Stimulated activated CD4-positive, alpha-beta T cell treated with anti-CD3 and anti-CD28 coated beads, Interleukin-2, amount 100 ng/mL, for 48 hours (primary cell): ENCODE data around the gene AGXT.

Source experiments
- DNase-seq, 2 donors: peaks; one replicate each; pipeline ENCODE4 v3.0.0-alpha.2; 2020

Gene AGXT

DNA sequence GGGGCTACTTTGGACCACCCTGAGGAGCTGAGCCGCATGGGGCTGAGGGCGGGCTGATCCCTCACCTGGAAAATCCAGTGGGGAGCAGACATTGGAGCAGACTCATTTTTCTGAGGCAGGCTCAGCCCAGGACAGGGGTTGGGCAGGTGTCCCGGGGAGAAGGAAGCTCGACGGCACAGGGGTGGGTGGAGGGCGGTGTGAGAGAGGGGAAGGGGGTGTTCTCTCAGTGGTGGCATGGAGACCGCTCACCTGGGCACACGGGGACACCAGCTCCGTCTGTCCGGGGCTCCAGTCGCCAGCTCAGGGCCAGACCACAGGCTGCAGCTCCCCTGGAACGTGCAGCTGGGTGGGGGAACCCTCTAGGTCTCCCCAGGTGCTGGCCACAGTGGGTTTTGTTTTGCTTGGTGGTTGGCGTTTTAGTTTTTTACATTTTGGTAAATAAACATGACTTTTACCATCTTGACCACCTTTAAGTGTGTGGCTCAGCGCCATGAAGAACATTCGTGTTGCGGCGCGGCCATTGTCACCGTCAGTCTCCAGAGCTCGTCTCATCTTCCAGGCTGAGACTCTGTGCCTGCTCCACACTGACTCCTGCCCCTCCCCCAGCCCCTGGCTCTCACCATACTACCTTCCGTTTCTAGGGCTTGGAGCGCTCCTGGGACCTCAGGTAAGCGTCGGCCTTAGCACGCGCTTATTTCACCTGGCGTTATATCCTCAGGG is 31.7 kb downstream of the AGXT start:
- DNase-seq = no peak

DNA sequence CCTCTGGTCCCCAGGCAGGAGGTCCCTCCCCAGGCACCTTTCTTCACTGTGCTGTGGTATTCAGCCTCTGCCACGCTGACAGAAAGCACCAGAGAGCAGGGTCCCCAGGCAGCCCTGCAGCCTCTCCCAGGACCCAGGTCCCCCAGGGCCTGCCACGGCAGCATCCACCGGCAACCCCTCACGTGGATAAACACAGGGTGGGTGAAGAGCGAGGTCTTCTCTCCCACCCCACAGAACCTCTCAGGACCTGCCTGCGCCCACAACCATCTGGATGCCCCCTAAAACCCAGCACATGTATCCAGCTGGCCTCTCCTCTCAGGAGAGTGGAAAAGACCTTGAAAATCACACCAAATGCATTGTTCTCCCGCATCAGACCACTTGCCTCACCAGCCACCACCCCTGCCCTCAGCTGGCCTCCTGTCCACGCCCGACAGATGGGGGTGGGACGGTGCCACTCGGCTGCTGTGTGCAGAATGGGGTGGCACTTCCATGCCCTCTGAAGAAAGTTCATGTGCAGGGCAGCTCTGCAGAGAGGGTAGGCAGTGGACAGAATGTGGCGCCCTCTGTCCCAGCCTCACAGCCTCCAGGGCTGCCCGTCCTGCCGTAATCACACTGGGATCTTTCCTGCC is 33.5 kb downstream of the AGXT start:
- no peak for DNase-seq

DNA sequence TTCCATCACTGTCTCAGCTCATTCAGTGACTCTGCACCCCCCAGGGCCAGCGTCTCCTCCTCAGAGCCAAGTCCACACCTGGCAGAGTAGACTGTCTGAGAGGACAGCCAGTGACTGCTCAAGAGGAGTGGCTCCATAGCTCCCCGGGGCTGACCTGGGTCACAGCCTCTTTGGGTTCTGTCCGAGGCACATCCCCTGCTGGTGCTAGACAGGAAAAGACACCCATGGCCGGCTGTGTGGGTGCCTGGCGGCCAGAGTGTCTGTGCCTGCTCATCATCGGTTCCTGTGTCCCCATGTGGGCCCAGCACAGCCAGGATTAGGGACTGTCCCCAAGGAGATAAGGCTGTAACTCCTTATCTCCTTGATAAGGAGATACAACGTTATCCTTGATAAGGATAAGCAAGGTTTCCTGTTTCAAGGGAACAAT is 34.0 kb downstream of the AGXT start:
- DNase-seq = no peak

DNA sequence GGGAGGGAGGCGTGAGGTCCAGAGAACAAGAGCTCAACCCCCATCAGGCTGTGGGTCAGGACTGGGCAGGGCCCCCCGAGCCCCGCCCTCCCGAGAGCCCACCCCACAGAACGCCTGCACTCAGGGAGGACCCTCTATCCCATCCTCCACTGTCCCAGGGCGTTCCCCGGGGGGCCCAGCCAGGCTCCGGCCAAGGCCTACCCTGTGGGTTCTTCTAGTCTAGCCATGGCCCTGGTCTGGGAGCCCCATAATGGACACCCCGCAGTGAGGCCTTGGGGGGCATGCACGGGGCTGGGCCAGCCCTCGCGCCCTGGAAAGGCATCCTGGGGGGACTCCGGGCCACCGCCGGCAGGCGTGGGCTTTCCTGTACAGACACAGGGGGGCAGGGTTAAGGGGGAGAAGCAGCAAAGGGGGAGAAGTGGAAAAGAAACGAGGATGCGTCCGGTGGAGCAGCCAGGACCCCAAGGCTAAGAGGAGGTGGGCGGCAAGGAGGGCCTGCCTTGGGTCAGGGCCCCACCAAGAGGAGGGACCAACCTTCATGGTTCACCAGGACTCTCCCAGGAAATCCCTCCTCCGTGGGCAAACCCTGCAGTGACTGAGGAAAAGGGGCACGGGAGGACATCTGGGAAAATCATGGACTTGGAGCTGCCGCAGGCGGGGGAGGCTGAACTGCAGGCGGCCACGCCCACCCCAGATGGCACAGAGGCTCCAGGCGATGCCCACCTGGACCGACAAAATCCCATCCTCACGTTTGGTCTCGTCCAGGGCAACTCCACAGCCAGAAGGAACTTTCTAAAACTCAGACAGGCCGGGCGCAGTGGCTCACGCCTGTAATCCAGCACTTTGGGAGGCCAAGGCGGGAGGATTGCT is 34.8 kb downstream of the AGXT start:
- no peak for DNase-seq

DNA sequence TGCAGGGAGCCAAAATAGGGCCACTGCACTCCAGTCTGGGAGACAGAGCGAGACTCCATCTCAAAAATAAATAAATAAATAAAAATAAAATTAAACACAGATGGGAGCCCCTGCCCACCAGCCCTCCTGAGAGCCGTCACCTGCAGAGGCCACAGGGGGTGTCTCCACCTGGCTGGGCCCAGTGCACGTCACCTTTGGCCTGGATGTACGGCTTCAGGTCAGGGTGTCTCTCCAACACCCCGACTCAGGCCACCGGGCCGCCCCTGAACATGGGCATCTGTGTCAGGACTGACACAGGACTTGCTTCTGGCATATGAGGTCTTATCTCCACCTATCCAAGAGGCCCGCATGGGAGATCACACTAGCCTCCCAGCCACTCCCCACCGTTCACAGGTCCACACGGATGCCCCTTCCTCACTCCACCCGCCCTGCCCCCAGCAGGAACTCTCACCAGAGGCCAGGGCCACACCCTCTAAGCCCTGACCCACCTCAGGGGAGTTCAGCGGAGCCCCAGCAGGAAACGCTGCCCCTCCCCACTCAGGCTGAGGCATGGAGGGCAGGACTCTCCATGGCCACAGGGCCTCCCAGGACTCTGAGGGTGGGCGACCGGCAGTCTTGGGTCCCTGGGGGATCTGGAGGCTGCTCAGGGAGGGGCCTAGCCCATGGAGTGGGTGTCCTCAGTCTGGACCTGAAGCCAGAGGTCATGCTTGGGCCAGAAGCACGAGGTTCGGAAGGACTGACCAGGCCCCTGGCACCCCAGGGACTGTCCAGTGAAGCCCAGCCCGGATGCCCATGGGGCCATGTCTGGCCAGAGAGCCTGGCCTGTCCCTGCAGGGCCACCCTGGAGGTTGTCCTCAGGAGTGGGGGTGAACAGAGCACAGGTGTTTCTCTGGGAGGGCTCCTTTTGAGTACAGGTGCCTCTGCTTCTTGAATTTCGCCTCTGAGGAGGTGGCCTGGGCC is 35.9 kb downstream of the AGXT start:
- DNase-seq = no peak

DNA sequence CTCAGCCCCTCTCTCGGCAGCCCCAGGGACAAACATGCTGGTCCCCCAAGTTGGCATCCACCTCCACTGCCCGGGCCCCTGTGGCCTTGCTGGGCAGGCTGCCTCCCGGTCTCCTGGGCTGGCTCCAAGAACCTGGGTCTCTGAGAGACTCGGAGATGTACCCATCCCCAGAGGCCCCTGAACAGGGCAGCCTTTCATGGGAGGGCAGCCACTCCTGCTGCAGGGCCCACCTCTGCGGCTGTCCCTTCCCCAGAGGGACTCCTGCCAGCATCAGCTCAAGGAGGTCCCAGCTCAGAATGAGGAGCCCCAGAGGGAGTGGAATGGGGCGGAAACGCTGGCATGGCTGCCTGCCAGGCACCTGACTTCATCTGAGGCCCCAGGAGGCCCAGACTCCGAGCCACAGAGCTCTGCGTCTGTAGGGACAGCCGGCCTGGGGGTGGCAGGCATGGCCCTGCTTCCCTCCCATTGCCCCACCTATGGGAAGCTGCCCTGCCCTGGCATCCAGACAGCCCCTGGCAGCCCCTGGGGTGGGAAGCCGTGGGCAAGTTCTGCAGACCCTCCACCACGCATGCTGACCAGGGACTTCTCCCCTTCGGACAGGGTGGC is 36.7 kb downstream of the AGXT start:
- DNase-seq = no peak

DNA sequence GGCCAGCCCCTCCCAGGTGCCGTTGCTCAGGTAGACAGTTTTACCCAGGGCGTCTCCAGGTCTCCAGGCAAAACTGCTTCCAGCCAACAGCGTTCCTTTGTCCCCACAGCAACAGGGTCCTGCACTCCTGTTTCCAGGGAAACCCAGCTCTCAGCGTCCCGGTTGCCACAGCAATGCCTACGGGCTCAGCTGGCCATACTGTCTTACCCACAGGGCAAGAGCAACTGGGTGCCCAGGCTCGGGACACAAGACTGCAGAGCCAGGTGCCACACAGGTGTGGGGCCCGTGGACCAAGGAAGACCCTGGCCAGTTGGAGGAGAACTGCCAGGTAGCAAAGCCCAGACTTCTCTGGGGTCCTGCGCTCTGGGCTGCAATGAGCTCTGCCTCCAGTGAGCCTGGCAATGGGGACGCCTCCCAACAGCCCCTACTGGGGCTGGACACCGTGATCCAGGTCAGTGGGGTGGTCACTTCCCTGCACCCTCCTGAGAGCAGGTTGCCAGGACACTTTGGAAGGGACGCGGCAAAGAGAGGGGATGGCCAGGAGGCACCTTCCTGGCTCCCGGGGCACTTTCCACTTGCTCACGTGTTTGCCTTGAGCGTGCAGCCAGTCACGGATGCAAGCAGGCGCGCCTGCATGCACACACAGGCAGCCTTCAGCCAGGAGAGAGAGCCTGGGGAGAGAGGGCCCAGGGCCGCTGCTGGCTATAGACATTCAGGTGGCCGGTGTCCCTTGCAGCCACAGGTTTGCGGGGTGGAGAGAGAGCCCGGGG is 37.7 kb downstream of the AGXT start, which contains the start of gene CROCC2:
Gene CROCC2 (plus strand): TSS at position 196 of the 770 bp plus-strand sequence. CDS start 178 bp downstream, at position 374.
- no peak for DNase-seq

DNA sequence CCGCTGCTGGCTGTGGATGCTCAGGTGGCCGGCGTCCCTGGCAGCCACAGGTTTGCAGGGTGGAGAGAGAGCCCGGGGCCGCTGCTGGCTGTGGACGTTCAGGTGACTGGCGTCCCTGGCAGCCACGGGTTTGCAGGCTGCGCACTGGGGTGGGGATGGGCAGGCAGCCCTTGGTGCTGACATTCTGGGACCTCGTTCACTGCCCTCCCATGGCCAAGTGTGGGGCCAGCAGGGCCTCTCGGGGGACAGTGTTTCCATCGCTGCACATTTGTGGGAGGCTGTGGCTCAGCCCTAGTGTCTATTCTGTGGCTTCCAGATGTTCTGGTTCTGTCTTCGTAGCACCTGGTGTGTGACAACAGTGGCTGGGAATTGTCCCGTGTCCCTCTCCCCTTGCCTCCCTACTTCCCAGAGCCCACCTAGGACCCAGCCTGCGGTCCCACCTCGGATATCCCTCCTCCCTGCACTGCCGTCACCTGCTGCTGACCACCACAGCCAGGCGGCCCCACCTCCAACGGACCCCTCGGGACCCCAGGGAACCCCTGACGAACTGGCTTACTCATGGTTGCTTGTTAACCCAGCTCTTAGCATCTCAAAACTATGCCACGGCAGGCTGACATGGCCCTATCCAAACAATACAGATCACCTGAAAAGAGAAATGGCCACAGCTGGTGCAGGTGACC is 38.4 kb downstream of the AGXT start:
- no peak for DNase-seq

DNA sequence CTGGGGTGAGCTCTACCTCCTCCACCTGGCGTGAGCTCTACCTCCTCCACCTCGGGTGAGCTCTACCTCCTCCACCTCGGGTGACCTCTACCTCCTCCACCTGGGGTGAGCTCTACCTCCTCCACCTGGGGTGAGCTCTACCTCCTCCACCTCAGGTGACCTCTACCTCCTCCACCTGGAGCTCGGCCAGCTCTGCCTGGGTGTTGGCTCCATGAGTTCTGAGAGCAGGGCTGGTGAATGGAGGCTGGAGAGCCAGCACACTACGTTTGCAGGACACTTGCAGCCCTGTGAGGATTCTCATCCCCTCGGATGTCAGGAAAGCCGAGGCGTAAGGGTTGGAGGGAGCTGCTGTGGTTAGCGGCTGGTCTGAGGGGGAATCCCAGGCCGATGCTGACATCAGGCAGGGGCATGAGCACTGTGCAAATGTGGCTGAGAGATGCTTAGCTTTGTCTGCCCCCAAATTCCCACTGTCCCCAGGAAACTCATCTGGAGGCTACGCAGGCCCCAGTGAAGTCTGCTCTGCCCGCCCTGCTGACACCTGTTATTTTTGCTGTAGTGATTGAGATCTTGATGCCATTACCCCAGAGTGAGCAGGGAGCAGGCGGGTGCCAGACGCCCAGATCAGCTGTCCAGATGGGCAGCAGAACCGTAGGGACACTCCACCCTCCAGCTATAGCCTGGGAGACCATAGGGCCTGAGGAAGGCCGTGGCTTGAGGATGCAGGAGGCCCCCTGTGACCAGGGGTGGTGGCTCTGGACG is 40.8 kb downstream of the AGXT start:
- no peak for DNase-seq

DNA sequence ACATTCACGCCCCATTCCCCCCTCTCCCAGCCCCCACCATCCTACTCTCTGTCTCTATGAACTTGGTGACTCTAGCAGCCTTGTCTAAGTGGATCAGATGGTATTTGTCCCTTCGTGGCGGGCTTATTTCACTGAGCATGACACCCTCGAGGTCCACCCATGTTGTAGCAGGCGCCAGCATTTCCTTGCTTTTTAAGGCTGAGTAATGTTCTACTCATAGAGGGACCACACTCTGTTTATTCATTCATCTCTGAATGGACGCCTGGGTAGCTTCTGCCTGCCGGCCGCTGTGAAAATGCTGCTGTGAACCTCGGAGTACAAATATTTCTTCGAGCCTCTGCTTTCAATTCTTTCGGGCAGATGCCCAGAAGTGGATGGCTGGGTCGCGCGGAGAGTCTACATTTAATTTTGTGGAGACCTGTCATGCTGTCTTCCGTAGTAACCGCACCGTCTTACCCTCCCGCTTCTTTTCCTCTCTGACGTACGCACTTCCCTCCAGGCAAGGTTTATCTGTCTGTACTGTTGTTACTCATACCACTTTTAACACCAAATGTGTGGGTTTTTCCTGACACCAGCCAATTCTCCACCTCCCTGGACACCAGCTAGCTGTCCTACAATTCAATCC is 43.1 kb downstream of the AGXT start:
- no peak for DNase-seq

DNA sequence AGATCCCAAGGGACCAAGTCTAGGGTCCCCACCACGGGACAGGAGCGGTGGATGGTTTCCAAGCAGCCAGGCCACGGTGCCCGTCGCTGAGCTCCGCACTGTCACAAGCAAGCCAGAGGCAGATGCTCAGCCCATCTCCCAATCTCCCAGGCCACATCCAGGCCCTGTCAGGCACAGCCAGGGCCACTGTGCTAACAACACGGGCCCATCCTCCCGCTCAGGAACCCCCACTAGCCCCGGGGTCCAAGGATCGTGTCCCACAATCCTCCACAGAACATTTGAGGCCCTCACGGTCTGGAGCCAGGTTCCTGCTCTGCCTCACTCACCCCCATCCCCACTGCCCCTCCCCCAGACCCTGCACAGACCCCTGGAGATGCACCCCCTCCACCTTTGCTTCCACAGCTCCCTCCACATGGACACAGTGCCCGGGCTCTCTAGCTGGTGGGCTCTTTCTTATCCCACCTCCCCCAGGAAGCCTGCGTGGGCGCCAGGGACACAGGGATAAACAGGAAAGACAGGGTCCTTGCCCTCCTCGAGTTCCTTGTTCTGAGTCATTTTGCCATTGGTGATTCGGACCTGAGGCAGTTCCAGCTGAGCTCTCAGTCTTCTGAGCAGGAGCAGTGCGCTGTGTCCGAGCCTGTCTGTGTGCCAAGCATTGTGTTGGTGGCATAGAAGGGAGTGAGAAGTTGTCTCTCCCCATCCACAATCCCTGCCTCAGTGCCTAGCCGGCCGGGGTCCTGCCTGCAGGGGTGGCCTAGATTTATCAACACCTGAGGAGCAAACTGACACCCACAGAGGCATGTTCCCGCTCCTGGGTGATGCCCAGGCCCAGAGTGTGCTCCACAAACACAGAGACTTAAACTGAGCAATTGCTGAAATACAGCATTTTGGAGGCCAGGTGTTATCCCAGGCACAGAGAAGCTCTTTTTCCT is 44.5 kb downstream of the AGXT start:
- DNase-seq = no peak

DNA sequence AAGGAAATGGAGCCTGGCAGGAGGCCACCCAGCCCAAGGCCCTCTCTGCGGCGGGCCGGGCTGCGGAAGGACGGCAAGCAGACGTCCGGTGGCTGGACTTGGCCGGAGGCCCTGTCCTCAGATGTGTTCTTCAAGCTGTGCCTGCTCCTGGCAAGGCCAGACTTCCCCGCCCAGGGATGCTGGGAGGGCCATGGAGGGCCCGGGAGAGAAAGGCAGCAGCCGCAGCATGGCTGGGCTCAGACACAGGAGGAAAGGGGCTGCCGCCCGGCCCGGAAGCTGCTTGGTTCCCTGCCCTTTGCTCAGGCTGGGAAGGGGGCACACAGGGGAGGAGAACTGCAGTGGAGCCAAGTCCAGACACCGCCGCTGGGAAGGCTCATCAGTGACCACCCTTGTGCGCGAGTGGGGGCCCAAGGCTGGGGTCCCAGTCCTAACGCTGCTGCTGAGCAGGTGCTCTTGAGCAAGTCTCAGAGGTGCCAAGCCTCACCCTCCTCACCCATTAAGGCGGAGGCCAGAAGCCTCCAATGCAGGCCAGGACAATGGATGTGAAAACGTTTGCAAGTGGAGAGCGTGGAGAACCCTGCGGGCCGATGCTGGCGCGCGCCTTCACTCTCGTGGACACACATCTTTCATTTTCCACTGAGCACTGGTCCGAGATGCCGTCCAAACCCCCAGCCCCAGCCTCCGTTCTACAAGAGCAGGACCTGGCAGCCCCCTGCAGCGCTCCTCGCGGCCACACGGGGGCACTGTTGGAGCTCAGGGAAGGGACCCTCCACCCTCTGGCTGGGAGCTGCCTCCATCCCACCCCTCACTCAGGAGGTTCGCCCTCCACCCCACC is 45.4 kb downstream of the AGXT start:
- DNase-seq = peak; percentile 70 to 76

DNA sequence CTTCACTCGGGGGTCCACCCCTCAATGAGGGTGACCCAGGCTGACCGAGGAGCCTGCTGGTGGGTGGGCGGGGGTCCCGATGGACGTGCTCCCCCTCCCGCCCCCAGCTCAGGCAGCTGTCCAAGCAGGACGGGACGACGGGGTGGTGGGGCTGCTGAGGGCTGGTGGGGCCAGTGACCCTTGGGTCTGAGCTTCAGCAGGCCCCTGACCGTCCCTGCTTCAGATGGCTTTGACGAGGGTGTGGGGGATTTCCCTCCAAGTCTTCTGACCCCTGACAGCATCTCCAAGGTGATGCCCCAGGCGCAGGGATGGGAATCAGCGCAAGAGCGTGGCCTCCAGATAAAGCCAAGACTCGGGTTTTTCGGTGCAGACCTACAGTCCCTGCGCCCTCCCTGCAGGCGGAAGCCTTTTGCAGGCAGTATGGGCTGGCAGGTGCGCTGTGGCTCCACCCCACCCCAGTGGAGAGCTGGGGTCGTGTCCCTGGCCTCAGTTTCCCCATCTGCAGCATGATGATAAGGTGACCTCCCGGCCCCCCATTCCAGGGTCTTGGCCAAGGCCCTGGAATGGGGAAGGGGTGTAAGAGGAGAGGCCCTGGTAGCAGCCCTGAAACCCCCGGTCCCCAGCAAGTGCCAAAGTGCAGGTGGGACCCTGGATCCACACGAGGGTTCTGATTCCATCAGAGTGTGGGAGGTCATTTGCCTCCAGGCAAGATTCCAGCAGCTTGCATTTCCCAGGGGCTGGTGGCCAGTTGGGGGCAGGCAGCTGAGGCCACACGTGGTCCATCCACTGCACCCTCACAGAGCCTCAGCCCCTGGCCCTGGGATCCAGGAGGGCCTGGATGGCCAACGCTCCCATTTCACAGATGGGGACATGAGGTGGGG is 46.3 kb downstream of the AGXT start:
- no peak for DNase-seq

DNA sequence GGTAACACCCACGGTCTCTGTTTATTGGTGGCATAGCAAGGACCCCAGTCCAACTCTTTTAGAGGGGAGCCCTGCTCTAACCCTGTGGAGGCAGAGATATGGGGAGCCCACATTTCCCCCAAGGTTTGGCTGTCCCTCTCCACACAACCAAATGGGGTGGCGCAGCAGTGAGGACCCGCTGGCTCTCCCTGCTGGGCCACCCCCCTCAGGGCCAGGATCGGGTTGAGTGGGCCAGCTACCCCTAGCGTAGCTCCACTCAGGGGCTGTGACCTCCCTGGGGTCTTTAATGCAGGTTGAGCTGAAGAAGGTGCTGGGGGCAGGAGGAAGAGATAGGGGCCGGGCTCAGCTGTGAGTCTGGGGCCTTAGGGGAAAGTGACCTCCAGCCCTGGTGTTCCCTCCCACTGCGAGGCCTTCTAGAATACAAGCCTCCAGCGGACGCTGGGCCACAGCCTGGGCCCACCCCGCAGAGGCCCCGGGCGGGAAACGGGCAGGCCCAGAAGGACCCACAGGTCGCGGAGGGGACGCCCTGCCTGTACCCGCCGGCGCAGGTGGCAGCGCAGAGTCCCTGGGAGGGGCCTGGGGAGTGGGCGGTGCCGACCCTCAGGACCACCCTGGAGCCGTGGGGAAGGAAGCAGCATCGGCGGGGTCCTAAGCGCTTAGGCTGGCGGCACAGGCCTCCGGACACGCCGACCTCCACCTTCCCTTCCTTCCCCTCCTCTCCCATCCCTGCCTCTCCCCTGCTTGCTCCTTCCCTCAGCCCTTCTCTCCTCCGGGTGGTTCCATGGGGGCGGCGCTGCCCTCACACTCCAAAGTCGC is 47.1 kb downstream of the AGXT start:
- DNase-seq = no peak

DNA sequence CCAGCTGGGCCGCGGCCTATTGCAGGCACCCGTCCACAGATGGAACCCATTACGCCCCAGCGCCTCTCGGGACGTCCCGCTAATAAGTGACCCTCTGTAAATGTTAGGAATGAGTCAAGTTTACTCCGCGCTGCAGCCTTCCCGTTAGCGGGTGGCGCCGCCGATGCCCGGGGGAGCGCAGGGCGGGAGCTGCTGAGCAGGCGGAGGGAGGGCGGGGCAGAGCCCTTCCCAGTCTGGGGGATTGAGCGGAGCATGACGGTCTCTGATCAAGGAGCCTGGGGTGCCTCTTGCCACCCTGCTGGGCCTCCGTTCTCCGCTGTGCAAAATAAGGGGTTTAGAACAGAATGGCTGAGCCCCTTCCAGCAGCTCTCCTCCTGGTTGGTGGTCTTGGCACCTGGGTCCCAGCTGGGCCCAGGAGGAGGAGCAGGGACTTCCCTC is 48.0 kb downstream of the AGXT start:
- no peak for DNase-seq
